Measurements from ENCODE around the gene APOL1. TPM values are rescaled to one million over a fixed set of nuclear protein-coding genes. Genes with fewer than 3 reads are reported as not detected.

APOL1 gene
- polyA plus RNA-seq, 3 donors = 9.5 to 37.2 (median 37.2) TPM

DNA sequence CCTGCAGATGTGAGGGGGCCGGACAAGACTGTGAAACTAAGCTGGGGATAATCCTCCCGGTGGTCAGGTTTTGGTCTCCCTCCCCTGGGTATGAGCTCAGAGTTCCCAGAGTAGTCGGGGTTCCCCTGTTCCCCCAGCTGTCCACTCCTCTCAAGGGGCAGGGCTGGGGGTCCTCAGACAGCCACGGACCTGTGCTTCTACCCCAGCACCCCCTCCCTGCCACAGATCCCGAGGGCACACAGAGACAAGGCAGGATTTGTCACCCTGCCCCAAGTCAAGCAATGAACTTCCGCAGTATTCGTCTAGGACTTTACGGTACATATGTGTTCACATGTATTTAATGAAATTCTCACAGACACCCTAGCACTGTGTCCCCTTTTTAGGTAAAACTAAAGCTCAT lies 45.2 kb downstream of the APOL1 start:
- 90 to 94% (median 94%) methylated on average over 8 of the region's 8 CpGs for WGBS, 3 donors
- no peak overlapping the region for H3K27ac ChIP-seq (ENCODE audit: low read depth, low read length)

DNA sequence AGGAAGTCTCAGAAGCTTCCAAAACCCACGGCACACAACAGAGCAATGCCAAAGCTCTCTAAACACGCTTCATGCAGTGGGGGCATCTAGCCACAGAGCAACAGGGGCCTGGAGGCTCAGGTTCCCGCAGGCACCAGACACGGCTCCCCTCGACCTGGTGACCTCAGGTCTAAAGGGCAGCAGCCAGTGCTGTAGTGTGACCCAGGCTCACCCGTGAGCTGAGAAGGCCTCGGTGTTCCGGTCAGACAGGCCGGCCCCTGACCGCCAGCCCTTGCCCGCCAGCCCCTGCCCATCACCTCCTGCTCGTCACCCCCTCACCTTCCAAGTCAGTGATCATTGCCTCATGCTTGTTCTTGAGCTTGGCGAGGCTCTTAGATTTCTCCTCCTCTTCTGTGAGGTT lies 45.7 kb downstream of the APOL1 start:
- 91 to 94% (median 92%) methylated on average over 13 of the region's 13 CpGs for WGBS, 3 donors

DNA sequence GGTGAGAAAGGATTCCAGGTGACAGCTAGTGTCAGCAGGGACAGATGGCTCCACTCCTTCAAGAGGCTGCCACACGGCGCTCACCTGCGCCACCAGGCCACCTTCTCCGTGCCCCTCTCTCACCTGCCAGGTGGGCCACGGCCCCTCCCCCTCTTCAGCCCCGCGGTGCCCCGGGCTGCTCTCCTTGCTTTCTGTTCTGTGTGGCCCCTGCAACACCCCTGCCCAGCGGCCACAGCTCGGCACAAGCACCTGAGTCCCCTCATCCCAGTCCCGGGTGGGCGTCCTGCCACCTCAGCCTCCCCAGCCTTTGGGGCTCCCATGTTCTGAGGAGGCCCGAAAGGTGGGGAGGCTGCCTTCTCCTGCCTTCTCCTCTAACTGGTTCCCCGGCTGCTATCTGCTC lies 46.4 kb downstream of the APOL1 start:
- H3K27ac ChIP-seq (ENCODE audit: low read depth, low read length) = no peak overlapping the region
- 81 to 92% (median 89%) methylated on average over 13 to 14 of the region's 14 CpGs for WGBS, 3 donors

More for the DNA sequence above, 45.7 kb downstream of the APOL1 start:
- H3K27ac ChIP-seq (ENCODE audit: low read depth, low read length) = no peak overlapping the region

DNA sequence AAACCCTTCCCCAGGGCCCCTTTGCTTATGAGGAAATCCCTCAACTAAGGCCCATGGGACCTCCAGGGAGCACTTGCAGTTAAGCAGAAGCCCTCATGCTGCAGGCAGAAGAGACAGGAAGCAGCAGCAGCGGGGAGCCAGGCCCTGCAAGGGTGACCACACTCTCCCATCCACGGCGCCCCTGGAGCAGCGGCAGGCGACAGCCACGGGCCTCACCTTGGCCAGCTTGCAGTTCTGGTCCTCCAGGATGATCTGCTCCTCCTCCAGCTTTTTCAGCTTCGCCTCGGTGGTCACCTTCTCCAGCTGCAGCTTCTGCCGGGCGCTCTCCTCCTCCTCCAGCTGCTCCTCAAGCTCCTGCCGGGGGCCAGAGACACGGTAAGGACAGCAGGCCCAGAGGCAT lies 47.0 kb downstream of the APOL1 start:
- no peak overlapping the region for H3K27ac ChIP-seq (ENCODE audit: low read depth, low read length)
- 86 to 92% (median 90%) methylated on average over 12 of the region's 12 CpGs for WGBS, 3 donors

GRCh38 chr22:36300396-36301212 lies 47.7 kb downstream of the APOL1 start:
- H3K27ac ChIP-seq (ENCODE audit: low read depth, low read length) = no peak overlapping the region
- 92 to 96% (median 93%) methylated on average over 24 of the region's 24 CpGs for WGBS, 3 donors

GRCh38 chr22:36301384-36301828 lies 48.5 kb downstream of the APOL1 start:
- no peak overlapping the region for H3K27ac ChIP-seq (ENCODE audit: low read depth, low read length)
- 29 to 38% (median 37%) methylated on average over 12 to 13 of the region's 13 CpGs for WGBS, 3 donors

DNA sequence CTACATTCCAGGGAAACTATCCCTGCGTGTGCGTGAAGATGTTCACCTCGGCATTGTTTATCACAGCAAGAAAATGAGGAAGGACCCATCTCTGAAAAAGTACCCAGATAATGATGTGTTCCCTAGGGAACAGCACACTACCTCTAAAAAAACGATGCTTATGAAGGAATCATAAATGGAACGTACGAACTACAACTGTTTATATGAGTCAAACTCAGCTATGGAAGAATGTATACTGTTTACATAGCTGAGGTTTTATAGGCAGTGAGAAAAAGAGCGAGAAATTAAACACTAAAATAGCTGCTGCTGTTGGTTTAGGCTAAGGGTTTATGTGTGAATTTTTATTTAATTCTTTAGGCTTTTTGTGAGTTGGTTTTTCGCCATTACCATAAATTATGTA lies 48.9 kb downstream of the APOL1 start:
- no peak overlapping the region for H3K27ac ChIP-seq (ENCODE audit: low read depth, low read length)
- WGBS, 3 donors = 83 to 88% (median 87%) methylated on average over 8 of the region's 8 CpGs

- H3K27ac ChIP-seq (ENCODE audit: low read depth, low read length) = no peak overlapping the region
- WGBS, 3 donors = 91 to 93% (median 92%) methylated on average over 17 of the region's 17 CpGs
Measured at GRCh38 chr22:36302439-36303114, 49.6 kb downstream of the APOL1 start.

DNA sequence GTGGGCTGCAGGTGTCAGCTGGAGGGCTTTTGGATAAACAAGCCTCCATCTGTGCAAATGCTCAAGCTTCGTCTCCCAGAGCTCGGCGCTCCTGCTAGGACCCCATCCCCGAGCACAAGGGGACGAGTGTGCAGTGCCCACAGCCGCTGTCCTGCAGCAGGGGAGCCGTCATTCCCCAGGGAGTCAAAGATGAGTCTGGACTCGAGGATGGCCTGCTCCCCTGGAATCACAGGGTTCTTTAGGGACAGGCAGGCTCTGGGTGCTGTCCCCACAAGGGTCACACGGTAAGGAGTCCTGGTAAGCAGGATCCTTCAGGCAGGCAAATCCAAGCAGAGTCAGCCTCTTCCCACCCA lies 50.2 kb downstream of the APOL1 start:
- H3K27ac ChIP-seq (ENCODE audit: low read depth, low read length) = no peak overlapping the region
- 76 to 83% (median 79%) methylated on average over 9 of the region's 9 CpGs for WGBS, 3 donors

- 71 to 85% (median 73%) methylated on average over 13 of the region's 13 CpGs for WGBS, 3 donors
Measured at GRCh38 chr22:36303874-36304273, 50.9 kb downstream of the APOL1 start.

GRCh38 chr22:36304429-36304828 lies 51.5 kb downstream of the APOL1 start:
- no peak overlapping the region for H3K27ac ChIP-seq (ENCODE audit: low read depth, low read length)
- 73 to 81% (median 81%) methylated on average over 10 of the region's 10 CpGs for WGBS, 3 donors

More at GRCh38 chr22:36303874-36304273, 50.9 kb downstream of the APOL1 start:
- H3K27ac ChIP-seq (ENCODE audit: low read depth, low read length) = no peak overlapping the region

DNA sequence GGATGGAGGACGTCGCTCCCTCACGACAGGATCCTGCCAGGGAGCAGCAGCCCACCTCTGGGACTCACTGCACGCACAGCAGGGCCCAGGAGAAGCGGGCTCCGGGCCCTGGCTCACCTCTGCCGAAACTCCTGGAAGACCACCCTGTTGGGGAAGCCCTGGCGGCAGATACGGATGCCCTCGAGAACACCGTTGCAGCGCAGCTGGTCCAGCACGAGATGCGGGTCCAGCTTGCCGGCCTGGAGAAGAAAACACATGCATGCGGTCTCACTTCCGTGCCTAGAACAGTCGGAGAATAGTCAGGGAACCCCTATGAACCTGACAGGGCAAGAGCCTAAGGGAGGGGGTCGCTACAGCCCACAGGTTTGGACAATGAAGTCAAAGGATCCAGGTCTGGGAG lies 52.9 kb downstream of the APOL1 start:
- 79 to 91% (median 85%) methylated on average over 19 of the region's 19 CpGs for WGBS, 3 donors
- H3K27ac ChIP-seq (ENCODE audit: low read depth, low read length) = no peak overlapping the region

DNA sequence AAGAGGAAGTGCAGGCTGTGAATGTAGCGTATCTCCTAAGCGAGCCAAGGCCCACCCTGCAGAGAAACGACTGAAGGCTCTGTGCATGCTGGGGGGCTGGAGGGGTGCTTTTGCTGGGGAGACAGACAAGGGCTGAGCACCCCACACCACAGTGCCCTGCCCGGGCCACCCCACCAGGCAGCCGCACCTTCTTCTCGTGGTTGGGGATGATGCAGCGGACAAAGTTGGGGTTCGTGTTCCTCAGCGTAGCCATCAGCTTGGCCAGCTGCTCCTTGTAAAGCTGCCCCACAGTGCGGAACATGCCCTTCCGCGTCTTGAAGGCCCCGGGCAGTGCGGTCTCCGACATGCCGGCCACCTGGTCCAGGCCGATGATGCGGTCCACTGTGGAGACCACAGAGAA lies 53.3 kb downstream of the APOL1 start:
- WGBS, 3 donors = 86 to 89% (median 88%) methylated on average over 18 of the region's 18 CpGs
- H3K27ac ChIP-seq (ENCODE audit: low read depth, low read length) = no peak overlapping the region

GRCh38 chr22:36308880-36309279 lies 55.9 kb downstream of the APOL1 start:
- 83 to 94% (median 91%) methylated on average over 17 of the region's 17 CpGs for WGBS, 3 donors
- no peak overlapping the region for H3K27ac ChIP-seq (ENCODE audit: low read depth, low read length)

DNA sequence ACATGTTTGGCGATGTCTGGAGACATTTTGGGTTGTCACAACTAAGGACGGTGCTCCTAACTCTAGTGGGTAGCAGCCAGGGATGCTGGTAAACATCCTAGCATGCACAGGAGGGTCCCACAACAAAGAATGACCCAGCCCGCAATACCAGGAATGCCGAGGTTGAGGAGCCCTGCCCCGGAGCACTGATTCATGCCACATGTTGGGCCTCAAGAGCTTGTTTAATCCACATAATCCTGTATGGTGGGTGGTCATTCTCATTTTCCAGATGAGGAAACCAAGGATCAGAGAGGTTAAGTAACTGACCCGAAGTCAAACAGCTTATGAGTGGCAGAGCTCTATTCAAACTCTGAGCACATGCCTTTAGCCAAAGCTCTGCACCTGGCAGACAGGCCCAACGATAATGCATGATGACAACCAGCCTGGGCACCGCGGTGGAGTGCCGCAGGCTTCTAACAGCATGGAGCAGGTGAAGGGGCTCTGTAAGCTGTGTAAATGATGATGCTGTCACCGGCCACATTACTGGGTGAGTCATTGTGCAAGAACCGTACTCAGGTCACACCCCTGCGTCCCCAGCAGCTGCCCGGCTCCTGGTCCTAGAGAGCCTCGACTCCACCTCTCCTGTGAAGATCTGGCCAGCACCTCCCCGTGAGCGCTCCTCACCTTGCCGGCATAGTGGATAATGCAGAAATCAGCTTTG lies 58.6 kb downstream of the APOL1 start:
- WGBS, 3 donors = 78 to 80% (median 79%) methylated on average over 18 of the region's 18 CpGs
- no peak overlapping the region for H3K27ac ChIP-seq (ENCODE audit: low read depth, low read length)

DNA sequence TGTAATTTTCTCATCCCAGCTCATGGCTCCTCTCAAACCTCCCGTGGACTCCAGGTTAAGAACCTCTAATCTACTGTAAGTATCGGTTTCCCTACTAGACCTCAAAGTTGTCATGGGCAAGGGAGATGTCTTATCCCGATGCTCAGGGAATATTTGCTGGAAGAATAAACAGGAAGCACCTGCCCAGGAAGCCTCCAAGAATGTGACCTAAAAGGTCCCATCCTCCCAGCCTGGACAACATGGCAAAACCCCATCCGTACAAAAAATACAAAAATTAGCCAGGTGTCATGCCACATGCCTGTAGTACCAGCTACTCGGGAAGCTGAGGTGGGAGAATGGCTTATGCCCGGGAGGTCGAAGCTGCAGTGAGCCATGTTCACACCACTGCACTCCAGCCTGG lies 62.4 kb downstream of the APOL1 start:
- no peak overlapping the region for H3K27ac ChIP-seq (ENCODE audit: low read depth, low read length)
- WGBS, 3 donors = 68 to 75% (median 71%) methylated on average over 7 of the region's 7 CpGs

DNA sequence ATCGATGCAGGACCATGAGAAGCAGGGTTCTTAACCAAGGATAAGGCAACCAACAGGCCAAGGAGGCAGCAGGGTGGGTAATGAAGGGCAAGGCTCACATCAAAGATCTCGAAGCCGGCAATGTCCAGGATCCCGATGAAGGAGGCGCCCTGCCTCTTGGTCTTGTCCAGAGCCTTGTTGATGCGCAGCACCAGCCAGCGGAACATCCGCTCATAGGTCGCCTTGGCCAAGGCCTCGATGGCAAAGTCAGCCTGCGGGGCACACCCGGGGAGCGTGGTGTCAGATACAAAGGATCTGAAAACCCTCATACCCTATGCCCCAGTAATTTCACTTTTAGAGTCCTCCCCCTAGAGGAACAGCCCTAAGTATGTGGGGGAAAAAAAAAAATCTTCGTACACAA lies 63.5 kb downstream of the APOL1 start:
- H3K27ac ChIP-seq (ENCODE audit: low read depth, low read length) = no peak overlapping the region
- WGBS, 3 donors = 93 to 96% (median 96%) methylated on average over 14 of the region's 14 CpGs

Data from adipose tissue (tissue), 3 donors.